ENCODE results near the gene OLA1. TPM values are rescaled to one million over a fixed set of nuclear protein-coding genes. Genes with fewer than 3 reads are reported as not detected.

OLA1 gene
- total and polyA plus RNA-seq, 2 of the 13 experiments (the other 11 are each of a cell fraction or from before 2014, with no cell fraction given), result 153 to 241 TPM

GRCh38 chr2:174246944-174247381 is 1.4 kb downstream of the OLA1 start (continued):
- TF ChIP-seq ZMYM4 (CRISPR knock-in tag; IDR thresholded peaks at IDR 0.05) (no peak), NFATC3 (CRISPR knock-in tag; IDR thresholded peaks at IDR 0.05) (no peak), KAT7 (CRISPR knock-in tag; IDR thresholded peaks at IDR 0.05; ENCODE audit: borderline replicate concordance) (peak; percentile 52; the same call in 1 of the 2 replicates), ZBED4 (CRISPR knock-in tag; IDR thresholded peaks at IDR 0.05; ENCODE audit: borderline replicate concordance) (peak; percentile 72; the same call in 1 of the 2 replicates), ZNF672 (CRISPR knock-in tag; IDR thresholded peaks at IDR 0.05) (no peak), REL (CRISPR knock-in tag; conservative IDR thresholded peaks at IDR 0.05) (no peak), ZGPAT (CRISPR knock-in tag; IDR thresholded peaks at IDR 0.05) (peak; percentile 58; the same call in 1 of the 2 replicates), PATZ1 (CRISPR knock-in tag; IDR thresholded peaks at IDR 0.05) (0 out of 2 replicates have a peak, but pooled peaks have one; percentile 21), ONECUT2 (CRISPR knock-in tag; IDR thresholded peaks at IDR 0.05) (peak; percentile 90), GATAD2A (CRISPR knock-in tag; IDR thresholded peaks at IDR 0.05) (peak; percentile 58; the same call in 1 of the 2 replicates), KLF16 (CRISPR knock-in tag; IDR thresholded peaks at IDR 0.05) (peak in 1 of 2 experiments; percentile 52; a peak in 1 of 4 replicates), NCOA5 (CRISPR knock-in tag; IDR thresholded peaks at IDR 0.05) (no peak), HOXD1 (CRISPR knock-in tag; IDR thresholded peaks at IDR 0.05) (peak; percentile 94)
- TF ChIP-seq, protein P1, sequence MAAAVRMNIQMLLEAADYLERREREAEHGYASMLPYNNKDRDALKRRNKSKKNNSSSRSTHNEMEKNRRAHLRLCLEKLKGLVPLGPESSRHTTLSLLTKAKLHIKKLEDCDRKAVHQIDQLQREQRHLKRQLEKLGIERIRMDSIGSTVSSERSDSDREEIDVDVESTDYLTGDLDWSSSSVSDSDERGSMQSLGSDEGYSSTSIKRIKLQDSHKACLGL (CRISPR knock-in tag; IDR thresholded peaks at IDR 0.05), result no peak
- TF ChIP-seq, protein P2, sequence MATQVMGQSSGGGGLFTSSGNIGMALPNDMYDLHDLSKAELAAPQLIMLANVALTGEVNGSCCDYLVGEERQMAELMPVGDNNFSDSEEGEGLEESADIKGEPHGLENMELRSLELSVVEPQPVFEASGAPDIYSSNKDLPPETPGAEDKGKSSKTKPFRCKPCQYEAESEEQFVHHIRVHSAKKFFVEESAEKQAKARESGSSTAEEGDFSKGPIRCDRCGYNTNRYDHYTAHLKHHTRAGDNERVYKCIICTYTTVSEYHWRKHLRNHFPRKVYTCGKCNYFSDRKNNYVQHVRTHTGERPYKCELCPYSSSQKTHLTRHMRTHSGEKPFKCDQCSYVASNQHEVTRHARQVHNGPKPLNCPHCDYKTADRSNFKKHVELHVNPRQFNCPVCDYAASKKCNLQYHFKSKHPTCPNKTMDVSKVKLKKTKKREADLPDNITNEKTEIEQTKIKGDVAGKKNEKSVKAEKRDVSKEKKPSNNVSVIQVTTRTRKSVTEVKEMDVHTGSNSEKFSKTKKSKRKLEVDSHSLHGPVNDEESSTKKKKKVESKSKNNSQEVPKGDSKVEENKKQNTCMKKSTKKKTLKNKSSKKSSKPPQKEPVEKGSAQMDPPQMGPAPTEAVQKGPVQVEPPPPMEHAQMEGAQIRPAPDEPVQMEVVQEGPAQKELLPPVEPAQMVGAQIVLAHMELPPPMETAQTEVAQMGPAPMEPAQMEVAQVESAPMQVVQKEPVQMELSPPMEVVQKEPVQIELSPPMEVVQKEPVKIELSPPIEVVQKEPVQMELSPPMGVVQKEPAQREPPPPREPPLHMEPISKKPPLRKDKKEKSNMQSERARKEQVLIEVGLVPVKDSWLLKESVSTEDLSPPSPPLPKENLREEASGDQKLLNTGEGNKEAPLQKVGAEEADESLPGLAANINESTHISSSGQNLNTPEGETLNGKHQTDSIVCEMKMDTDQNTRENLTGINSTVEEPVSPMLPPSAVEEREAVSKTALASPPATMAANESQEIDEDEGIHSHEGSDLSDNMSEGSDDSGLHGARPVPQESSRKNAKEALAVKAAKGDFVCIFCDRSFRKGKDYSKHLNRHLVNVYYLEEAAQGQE (IDR thresholded peaks at IDR 0.05; ENCODE audit: borderline replicate concordance in 1 of 2, low read depth in 1 of 2, low read length in 2 of 2), result no peak

All from HepG2 (cell line).